VCaP (cell line): ENCODE results near the gene CCR5AS.
"Not testable (repeated sequence)": the region's sequence is repeated elsewhere in the genome, so short reads cannot be mapped to it uniquely, and the experiment has no call there.

ENCODE experiments used
- H3K27ac ChIP-seq: fragments of 450-650 bp; 2 replicates; pipeline ENCODE4 v1.5.1; 2017
- CTCF ChIP-seq: fragments of 450-650 bp; conservative IDR thresholded peaks from 2 replicates; pipeline ENCODE4 v1.5.1; 2017; ENCODE audit warnings: mild to moderate bottlenecking, moderate library complexity

CCR5AS gene

GRCh38 chr3:46399098-46399497 lies 7.8 kb downstream of the CCR5AS start:
- TF ChIP-seq CTCF = no peak
- H3K27ac ChIP-seq = no peak overlapping the region

- no peak for TF ChIP-seq CTCF
- no peak overlapping the region for H3K27ac ChIP-seq
These were observed 8.5 kb downstream of the CCR5AS start for GRCh38 chr3:46398186-46398955.

GRCh38 chr3:46397111-46397510 lies 9.8 kb downstream of the CCR5AS start:
- TF ChIP-seq CTCF = no peak
- no peak overlapping the region for H3K27ac ChIP-seq

- no peak overlapping the region for H3K27ac ChIP-seq
- TF ChIP-seq CTCF = no peak
These were observed 10.9 kb downstream of the CCR5AS start for GRCh38 chr3:46395766-46396530.

- TF ChIP-seq CTCF = no peak; the same call in 1 of the 2 replicates
- H3K27ac ChIP-seq = no peak overlapping the region
These were observed 11.6 kb downstream of the CCR5AS start for GRCh38 chr3:46395210-46395661.

GRCh38 chr3:46393554-46394434 lies 13.1 kb downstream of the CCR5AS start:
- TF ChIP-seq CTCF = no peak
- H3K27ac ChIP-seq = no peak overlapping the region

GRCh38 chr3:46393011-46393410 lies 13.9 kb downstream of the CCR5AS start:
- H3K27ac ChIP-seq = no peak overlapping the region
- no peak for TF ChIP-seq CTCF

GRCh38 chr3:46391526-46391925 lies 15.3 kb downstream of the CCR5AS start:
- not testable (repeated sequence) for H3K27ac ChIP-seq
